HepG2 (cell line): Measurements from ENCODE around the gene ABCA2. TPM values are rescaled to one million over a fixed set of nuclear protein-coding genes. Genes with fewer than 3 reads are reported as not detected.
"Not testable (repeated sequence)": the region's sequence is repeated elsewhere in the genome, so short reads cannot be mapped to it uniquely, and the experiment has no call there.

Experiments used
- ATAC-seq: fragments of 200-7000 bp; cut with Tn5 transposase; 3 replicates; pipeline ENCODE4 v1.9.1; 2020; ENCODE audit warnings: mild to moderate bottlenecking, moderate library complexity
- BruUV-seq: library from RNA; stranded (reverse); fragments of 400-500 nt; replicated peaks from 2 replicates; lab custom pipeline; 2021; lab: Mats Ljungman, UMichigan
- CTCF ChIA-PET: fragments of 300-600 bp; formaldehyde crosslinking; extraction: SDS; loops from one replicate; lab custom pipeline; 2021; ENCODE audit warnings: low total read pairs, inconsistent platforms, low intra/inter-chr PET ratio; lab: Yijun Ruan, JAX
- POLR2A ChIA-PET: fragments of 350-600 bp; sonication (Branson Sonifier 250); formaldehyde crosslinking; loops from one replicate; lab custom pipeline; 2020; ENCODE audit warnings: antibody characterized with exemption, inconsistent platforms; lab: Yijun Ruan, JAX
- DNase-seq: peaks from one replicate; pipeline ENCODE4 v3.0.0-alpha.2; 2015; ENCODE audit warnings: low spot score
- FAIRE-seq: peaks from 3 replicates; lab custom pipeline; 2011; peaks lifted over from hg19 to GRCh38; lab: Jason Lieb, UNC
- H2AFZ ChIP-seq: one replicate; pipeline ENCODE4 v1.6.1; 2011; ENCODE audit warnings: low read length, inconsistent platforms
- H3K27ac ChIP-seq: fragments of 300-600 bp; 3 replicates; pipeline ENCODE4 v1.8.0; 2011; ENCODE audit warnings: mixed run types, mild to moderate bottlenecking, mixed read lengths, low read length, inconsistent platforms; ENCODE audit not compliant: insufficient read depth; ENCODE audit errors: extremely low read length
- H3K27me3 ChIP-seq, 2 experiments: fragments of 200-600 bp in 1 of 2; 2 replicates in 1 of 2; 3 replicates in 1 of 2; pipeline versions ENCODE4 v1.6.0 to v1.8.0; 2011; ENCODE audit warnings: low read length in 2 of 2, mild to moderate bottlenecking in 2 of 2, moderate library complexity in 2 of 2, inconsistent platforms in 1 of 2; ENCODE audit not compliant: insufficient read depth in 2 of 2, control insufficient read depth in 1 of 2
- H3K36me3 ChIP-seq, 2 experiments: fragments of 200-600 bp in 1 of 2; replicated peaks in 1 of 2; 2 replicates in 1 of 2; 3 replicates in 1 of 2; pipeline versions ENCODE4 v1.5.1 to v1.8.0; 2011; ENCODE audit warnings: low read length in 2 of 2, inconsistent platforms in 1 of 2; ENCODE audit not compliant: insufficient read depth in 2 of 2, control insufficient read depth in 1 of 2
- H3K4me1 ChIP-seq: 2 replicates; pipeline ENCODE4 v1.5.1; 2012; ENCODE audit warnings: low read length, inconsistent platforms; ENCODE audit not compliant: insufficient read depth
- H3K4me2 ChIP-seq: 2 replicates; pipeline ENCODE4 v1.6.0; 2011; ENCODE audit warnings: low read depth, low read length, inconsistent platforms
- H3K4me3 ChIP-seq, 3 experiments: fragments of 200-600 bp in 1 of 3; sonication (generic), shearing (Covaris generic) in 1 of 3; replicated peaks in 1 of 3; 2 replicates each; pipeline ENCODE4 v1.5.1; 2011 to 2016; ENCODE audit warnings: low read length in 3 of 3, inconsistent platforms in 2 of 3, low read depth in 2 of 3, mild to moderate bottlenecking in 2 of 3, control low read depth in 1 of 3, mixed read lengths in 1 of 3; ENCODE audit not compliant: insufficient read depth in 1 of 3
- H3K79me2 ChIP-seq: one replicate; pipeline ENCODE4 v1.6.1; 2011; ENCODE audit warnings: low read length, inconsistent platforms; ENCODE audit not compliant: insufficient read depth
- H3K9ac ChIP-seq: 2 replicates; pipeline ENCODE4 v1.6.0; 2011; ENCODE audit warnings: mild to moderate bottlenecking, low read depth, low read length, inconsistent platforms; ENCODE audit not compliant: insufficient read depth
- H3K9me3 ChIP-seq: 2 replicates; pipeline ENCODE4 v1.5.1; 2012; ENCODE audit warnings: mild to moderate bottlenecking, low read length
- H4K20me1 ChIP-seq: 2 replicates; pipeline ENCODE4 v1.6.0; 2011; ENCODE audit warnings: inconsistent platforms, mild to moderate bottlenecking, low read length, moderate library complexity; ENCODE audit not compliant: insufficient read depth
- ETV5 ChIP-seq: IDR thresholded peaks from 2 replicates; pipeline ENCODE4 v1.6.1; 2018; ENCODE audit warnings: missing biosample characterization, missing genetic modification reagents, inconsistent platforms, borderline replicate concordance
- HNRNPL ChIP-seq: fragments of 200-400 bp; formaldehyde crosslinking; IDR thresholded peaks from 2 replicates; pipeline ENCODE4 v1.6.1; 2017; ENCODE audit warnings: mild to moderate bottlenecking, low read depth, low read length
- RAD21 ChIP-seq: fragments of 450-650 bp; formaldehyde crosslinking; IDR thresholded peaks from 2 replicates; pipeline ENCODE4 v1.5.0; 2020; ENCODE audit warnings: mild to moderate bottlenecking
- SAFB2 ChIP-seq: sonication (generic); formaldehyde crosslinking; IDR thresholded peaks from 2 replicates; pipeline ENCODE4 v1.5.1; 2020; ENCODE audit warnings: missing genetic modification reagents, low read depth, mild to moderate bottlenecking, borderline replicate concordance
- SAP130 ChIP-seq: IDR thresholded peaks from 2 replicates; pipeline ENCODE4 v1.6.1; 2016; ENCODE audit warnings: low read depth
- SKI ChIP-seq: fragments of 450-650 bp; IDR thresholded peaks from one replicate; pipeline ENCODE4 v1.6.1; 2018; ENCODE audit warnings: mild to moderate bottlenecking; ENCODE audit not compliant: partially characterized antibody
- ZNF280D ChIP-seq: sonication (generic); formaldehyde crosslinking; IDR thresholded peaks from 2 replicates; pipeline ENCODE4 v1.5.1; 2020; ENCODE audit warnings: mild to moderate bottlenecking, missing genetic modification reagents
- WGBS: methylation state at CpG from one replicate; pipeline ENCODE4 v1.1.6; 2017; ENCODE audit warnings: low lambda C conversion rate; 5-methylcytosine and 5-hydroxymethylcytosine counted together
- in situ Hi-C: cut with HindIII; loops from 2 replicates; pipeline ENCODE4 v1.10.0; 2017; ENCODE audit warnings: low pct_unique_long_range_greater_than_20kb; ENCODE audit not compliant: extremely low pct_ligation_motif_present
- intact Hi-C: fragments of 100-400 bp; cut with micrococcal nuclease; formaldehyde crosslinking; loops from one replicate; pipeline ENCODE4 v1.10.0; 2022; ENCODE audit not compliant: unreplicated experiment
- polyA plus RNA-seq, 8 experiments: library from polyadenylated mRNA; depleted of rRNA in 3 of 8; stranded (reverse) in 7 of 8; unstranded in 1 of 8; fragments of >200 nt; fragmentation: Illumina TruSeq in 4 of 8; extraction: Trizol in 4 of 8; gene quantifications; 2 replicates each; pipeline versions ENCODE4 v1.2.1 to v1.2.3, GENCODE V29; 2011 to 2016; ENCODE audit warnings: low read depth in 4 of 8, missing spikeins in 1 of 8, mixed read lengths in 1 of 8; ENCODE audit not compliant: insufficient read depth in 1 of 8
- total RNA-seq, 5 experiments: library from RNA; depleted of rRNA; stranded (reverse); fragments of >200 nt; fragmentation: Illumina TruSeq; extraction: Trizol; gene quantifications; 2 replicates each; pipeline ENCODE4 v1.2.3, GENCODE V29; 2016; ENCODE audit warnings: low read depth in 1 of 5
- TF ChIP-seq, protein P1 (sequence below): sonication (generic); formaldehyde crosslinking; IDR thresholded peaks from 2 replicates; pipeline ENCODE4 v1.5.0; 2020; ENCODE audit warnings: missing genetic modification reagents, mild to moderate bottlenecking, borderline replicate concordance
- TF ChIP-seq, protein P2 (sequence below): sonication (generic); formaldehyde crosslinking; IDR thresholded peaks from 2 replicates; pipeline ENCODE4 v1.4.0; 2020; ENCODE audit warnings: missing genetic modification reagents

Gene ABCA2
- total and polyA plus RNA-seq, 2 of the 13 experiments (the other 11 are each of a cell fraction or from before 2014, with no cell fraction given) = 2.9 to 19.2 TPM

DNA sequence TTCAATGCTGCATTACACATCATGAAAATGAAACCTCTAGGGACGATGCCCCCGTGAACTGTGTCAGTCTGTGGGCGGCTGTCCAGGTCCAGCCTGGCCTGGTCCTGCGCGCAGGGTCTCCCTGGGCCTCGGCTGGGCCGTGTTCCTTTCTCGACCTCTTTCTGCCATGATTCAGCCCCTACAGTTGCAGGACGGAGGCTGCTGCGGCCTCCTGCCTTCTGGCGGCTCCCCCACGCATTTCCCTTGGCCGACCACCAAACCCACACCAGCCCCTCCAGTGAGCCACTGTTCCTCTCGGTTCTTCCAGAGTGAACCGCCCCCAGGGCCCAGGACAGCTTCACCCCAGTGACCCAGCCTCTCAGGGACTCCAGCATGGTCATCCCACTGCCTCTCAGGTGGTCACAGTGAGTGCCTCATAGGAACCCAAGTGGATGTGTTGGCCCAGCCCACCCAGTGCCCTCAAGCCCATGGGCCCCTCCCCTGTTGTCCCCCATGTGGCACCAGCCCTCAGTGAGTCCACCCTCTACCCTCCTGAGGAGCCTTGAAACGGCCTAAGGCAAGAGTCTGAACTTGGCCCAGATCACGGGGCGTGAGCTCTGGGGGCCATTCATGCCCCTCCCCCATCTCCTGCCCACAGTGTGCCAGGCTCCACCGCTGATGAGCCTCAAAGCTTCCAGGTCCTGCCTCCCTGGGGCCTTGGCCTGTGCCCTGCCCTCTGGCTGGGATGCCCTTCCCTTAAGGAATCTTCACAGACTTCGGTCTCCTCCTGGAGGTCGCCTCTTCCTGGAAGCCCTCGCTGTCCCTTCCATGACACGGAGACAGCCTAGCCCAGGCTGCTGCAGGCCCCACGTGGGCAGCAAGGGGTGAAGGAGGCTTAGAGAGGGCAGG is 21.7 kb downstream of the ABCA2 start:
- CTCF ChIA-PET = no interaction called here
- Histone ChIP-seq H3K9me3 (peaks cover 4% of the 10 kb centered on the region; the same call in 1 of the 2 replicates), H2AFZ (no peak overlapping the region), H3K9ac (no peak overlapping the region), H3K4me1 (peaks cover 14% of the 10 kb centered on the region), H3K4me2 (no peak overlapping the region), H3K27me3 (no peaks in the 10 kb centered on the region), H4K20me1 (no peaks in the 10 kb centered on the region), H3K36me3 (no peaks in the 10 kb centered on the region), H3K79me2 (no peaks in the 10 kb centered on the region), H3K27ac (no peak overlapping the region), H3K4me3 (no peak overlapping the region)
- ATAC-seq (no peak), FAIRE-seq (no peak), DNase-seq (no peak)
- TF ChIP-seq SAFB2 (CRISPR knock-in tag) = no peak
- TF ChIP-seq HNRNPL = peak; percentile 60; the same call in 1 of the 2 replicates
- 86% methylated on average over 20 of the region's 24 CpGs for WGBS
- intact Hi-C loops = no loop called here
- in situ Hi-C loops = no loop called here
- no TSS peak for BruUV-seq
- POLR2A ChIA-PET = no interaction called here

- ATAC-seq, H3K79me2 ChIP-seq, H3K36me3 ChIP-seq, CTCF ChIA-PET, H3K27ac ChIP-seq, H3K4me3 ChIP-seq, intact Hi-C loops, H3K9me3 ChIP-seq, POLR2A ChIA-PET, H3K9ac ChIP-seq, H4K20me1 ChIP-seq, H3K27me3 ChIP-seq, in situ Hi-C loops, H3K4me2 ChIP-seq, DNase-seq, H2AFZ ChIP-seq, BruUV-seq, FAIRE-seq: not testable (repeated sequence)
- peaks cover 29% of the 10 kb centered on the region for H3K4me1 ChIP-seq
- 23% methylated on average over 8 of the region's 17 CpGs for WGBS
- peak; percentile 95 for TF ChIP-seq ZNF280D
- TF ChIP-seq, protein P1, sequence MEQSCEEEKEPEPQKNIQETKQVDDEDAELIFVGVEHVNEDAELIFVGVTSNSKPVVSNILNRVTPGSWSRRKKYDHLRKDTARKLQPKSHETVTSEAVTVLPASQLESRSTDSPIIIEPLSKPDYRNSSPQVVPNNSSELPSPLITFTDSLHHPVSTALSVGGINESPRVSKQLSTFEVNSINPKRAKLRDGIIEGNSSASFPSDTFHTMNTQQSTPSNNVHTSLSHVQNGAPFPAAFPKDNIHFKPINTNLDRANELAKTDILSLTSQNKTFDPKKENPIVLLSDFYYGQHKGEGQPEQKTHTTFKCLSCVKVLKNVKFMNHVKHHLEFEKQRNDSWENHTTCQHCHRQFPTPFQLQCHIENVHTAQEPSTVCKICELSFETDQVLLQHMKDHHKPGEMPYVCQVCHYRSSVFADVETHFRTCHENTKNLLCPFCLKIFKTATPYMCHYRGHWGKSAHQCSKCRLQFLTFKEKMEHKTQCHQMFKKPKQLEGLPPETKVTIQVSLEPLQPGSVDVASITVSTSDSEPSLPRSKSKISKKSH (CRISPR knock-in tag) = peak; percentile 98
- TF ChIP-seq ETV5 (CRISPR knock-in tag) = peak; percentile 37; the same call in 1 of the 2 replicates
- TF ChIP-seq SKI = peak; percentile 15
- TF ChIP-seq, protein P2, sequence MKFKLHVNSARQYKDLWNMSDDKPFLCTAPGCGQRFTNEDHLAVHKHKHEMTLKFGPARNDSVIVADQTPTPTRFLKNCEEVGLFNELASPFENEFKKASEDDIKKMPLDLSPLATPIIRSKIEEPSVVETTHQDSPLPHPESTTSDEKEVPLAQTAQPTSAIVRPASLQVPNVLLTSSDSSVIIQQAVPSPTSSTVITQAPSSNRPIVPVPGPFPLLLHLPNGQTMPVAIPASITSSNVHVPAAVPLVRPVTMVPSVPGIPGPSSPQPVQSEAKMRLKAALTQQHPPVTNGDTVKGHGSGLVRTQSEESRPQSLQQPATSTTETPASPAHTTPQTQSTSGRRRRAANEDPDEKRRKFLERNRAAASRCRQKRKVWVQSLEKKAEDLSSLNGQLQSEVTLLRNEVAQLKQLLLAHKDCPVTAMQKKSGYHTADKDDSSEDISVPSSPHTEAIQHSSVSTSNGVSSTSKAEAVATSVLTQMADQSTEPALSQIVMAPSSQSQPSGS (CRISPR knock-in tag) = 0 out of 2 replicates have a peak, but pooled peaks have one; percentile 35
- TF ChIP-seq SAP130 = 0 out of 2 replicates have a peak, but pooled peaks have one; percentile 15
- peak; percentile 40; the same call in 1 of the 2 replicates for TF ChIP-seq RAD21 (CRISPR knock-in tag)
These were observed 23.8 kb downstream of the ABCA2 start for GRCh38 chr9:137004285-137004684.
